B cell (primary cell): ENCODE measurements around the gene ATRNL1. TPM values are rescaled to one million over a fixed set of nuclear protein-coding genes. Genes with fewer than 3 reads are reported as not detected.

ENCODE experiments used
- ATAC-seq: fragments of 200-7000 bp; cut with Tn5 transposase; one replicate; pipeline ENCODE4 v1.10.0; 2021; ENCODE audit warnings: low read depth, mild to moderate bottlenecking, moderate number of reproducible peaks, moderate library complexity
- CTCF ChIA-PET: fragments of 350-600 bp; sonication (Branson Sonifier 250); formaldehyde crosslinking; loops from one replicate; lab custom pipeline; 2021; ENCODE audit warnings: antibody characterized with exemption, inconsistent platforms; lab: Charles Lee
- POLR2A ChIA-PET: fragments of 350-600 bp; sonication (Branson Sonifier 250); formaldehyde crosslinking; loops from one replicate; lab custom pipeline; 2021; ENCODE audit warnings: antibody characterized with exemption; lab: Charles Lee
- DNase-seq: peaks from one replicate; pipeline ENCODE4 v3.0.0; 2013
- H2AFZ ChIP-seq: 2 replicates; pipeline ENCODE4 v1.6.1; 2012; ENCODE audit warnings: mild to moderate bottlenecking, low read depth, low read length; ENCODE audit not compliant: insufficient read depth, poor library complexity, severe bottlenecking
- H3K27ac ChIP-seq, 2 donors: 1 replicate in 1 of 2; 2 replicates in 1 of 2; pipeline ENCODE4 v1.5.1; 2012 to 2013; ENCODE audit warnings: low read length in 2 of 2, mild to moderate bottlenecking in 2 of 2, moderate library complexity in 1 of 2
- H3K27me3 ChIP-seq, 4 experiments: fragments of 200-600 bp in 1 of 4; sonication (generic) in 1 of 4; replicated peaks in 1 of 4; 1 replicate in 2 of 4; 2 replicates in 2 of 4; pipeline versions ENCODE4 v1.6.1 to v1.7.0; 2013 to 2016; ENCODE audit warnings: low read length in 3 of 4, mild to moderate bottlenecking in 2 of 4, mixed read lengths in 1 of 4, moderate library complexity in 1 of 4; ENCODE audit not compliant: insufficient read depth in 4 of 4, control insufficient read depth in 3 of 4; ENCODE audit errors: control extremely low read depth in 1 of 4
- H3K36me3 ChIP-seq, 2 experiments: replicated peaks in 1 of 2; 1 replicate in 1 of 2; 2 replicates in 1 of 2; pipeline versions ENCODE4 v1.6.1 to v1.7.1; 2013; ENCODE audit warnings: low read length in 1 of 2; ENCODE audit not compliant: insufficient read depth in 2 of 2, control insufficient read depth in 1 of 2; ENCODE audit errors: control extremely low read depth in 1 of 2, extremely low read depth in 1 of 2
- H3K4me1 ChIP-seq, 2 donors: fragments of 200-600 bp in 1 of 2; sonication (generic) in 1 of 2; 1 replicate in 1 of 2; 2 replicates in 1 of 2; pipeline versions ENCODE4 v1.5.1 to v1.6.1; 2013 to 2017; ENCODE audit warnings: low read length in 2 of 2; ENCODE audit not compliant: control insufficient read depth in 2 of 2, insufficient read depth in 2 of 2
- H3K4me2 ChIP-seq: replicated peaks from 2 replicates; pipeline ENCODE3; 2012; ENCODE audit warnings: mild to moderate bottlenecking, low read depth, low read length; ENCODE audit not compliant: poor library complexity, severe bottlenecking
- H3K4me3 ChIP-seq, 5 experiments: fragments of 200-600 bp in 1 of 5; sonication (generic) in 1 of 5; 1 replicate in 3 of 5; 2 replicates in 2 of 5; pipeline versions ENCODE4 v1.5.1 to v1.7.0; 2011 to 2016; ENCODE audit warnings: low read length in 4 of 5, mild to moderate bottlenecking in 4 of 5, low read depth in 2 of 5, control low read depth in 1 of 5, moderate library complexity in 1 of 5; ENCODE audit not compliant: insufficient read depth in 1 of 5; ENCODE audit errors: control extremely low read depth in 1 of 5, extremely low read depth in 1 of 5
- H3K79me2 ChIP-seq: fragments of 200-600 bp; sonication (generic); one replicate; pipeline ENCODE4 v1.6.0; 2016; ENCODE audit warnings: low read length; ENCODE audit not compliant: control insufficient read depth, insufficient read depth
- H3K9ac ChIP-seq: fragments of 200-600 bp; sonication (generic); 2 replicates; pipeline ENCODE4 v1.6.1; 2017; ENCODE audit warnings: mild to moderate bottlenecking, low read length, moderate library complexity
- H3K9me3 ChIP-seq, 3 donors: one replicate each; pipeline versions ENCODE4 v1.6.1 to v1.7.1; 2013; ENCODE audit warnings: low read length in 2 of 3; ENCODE audit not compliant: control insufficient read depth in 2 of 3, insufficient read depth in 1 of 3; ENCODE audit errors: control extremely low read depth in 1 of 3
- H4K20me1 ChIP-seq: 2 replicates; pipeline ENCODE4 v1.6.0; 2012; ENCODE audit warnings: mild to moderate bottlenecking, low read length; ENCODE audit not compliant: insufficient read depth, control insufficient read depth, poor library complexity, severe bottlenecking
- H3K27ac Mint-ChIP-seq: one replicate; pipeline ENCODE4 v1.8.0; 2021; ENCODE audit warnings: mixed read lengths
- H3K27me3 Mint-ChIP-seq: one replicate; pipeline ENCODE4 v1.8.0; 2021; ENCODE audit warnings: mixed read lengths
- H3K4me1 Mint-ChIP-seq: one replicate; pipeline ENCODE4 v1.8.0; 2021; ENCODE audit warnings: mixed read lengths
- H3K4me3 Mint-ChIP-seq: one replicate; pipeline ENCODE4 v1.8.0; 2021; ENCODE audit warnings: mixed read lengths
- H3K9me3 Mint-ChIP-seq: one replicate; pipeline ENCODE4 v1.8.0; 2022; ENCODE audit warnings: mixed read lengths; ENCODE audit not compliant: insufficient read depth
- EZH2 ChIP-seq: IDR thresholded peaks from 2 replicates; pipeline ENCODE4 v1.6.1; 2012; ENCODE audit warnings: borderline replicate concordance, low read depth, mild to moderate bottlenecking, moderate library complexity, low read length; ENCODE audit not compliant: insufficient read depth, poor library complexity, severe bottlenecking
- WGBS: methylation state at CpG from one replicate; pipeline ENCODE4 v1.1.5; 2013; ENCODE audit warnings: missing lambda C conversion rate; ENCODE audit not compliant: insufficient coverage; 5-methylcytosine and 5-hydroxymethylcytosine counted together
- intact Hi-C: fragments of 100-400 bp; cut with micrococcal nuclease; formaldehyde crosslinking; loops from one replicate; pipeline ENCODE4 v1.10.0; 2022
- polyA plus RNA-seq: library from polyadenylated mRNA; depleted of rRNA; stranded (reverse); fragments of >200 nt; gene quantifications from 2 replicates; pipeline ENCODE4 v1.2.3, GENCODE V29; 2012
- total RNA-seq, 2 donors: library from RNA; stranded (reverse); fragments of 120-200 nt in 1 of 2; gene quantifications; 1 replicate in 1 of 2; 2 replicates in 1 of 2; pipeline versions ENCODE4 v1.2.3 to v1.2.4, GENCODE V29; 2013 to 2022
- TF ChIP-seq, protein P1 (sequence below): fragments of 200-600 bp; IDR thresholded peaks from one replicate; pipeline ENCODE4 v1.8.0; 2022; ENCODE audit warnings: antibody characterized with exemption, mild to moderate bottlenecking

Gene ATRNL1
- total and polyA plus RNA-seq, 2 donors (not counting 1 experiment from before 2014, with no cell fraction given), result 0.24 to 2.2 TPM

GRCh38 chr10:115653473-115653872, 560.3 kb downstream of the ATRNL1 start:
- WGBS, result 80% methylated on average over 1 of the region's 1 CpG
- Mint-ChIP-seq H3K4me3 (no peak overlapping the region), H3K27ac (no peak overlapping the region), H3K27me3 (no peaks in the 10 kb centered on the region), H3K4me1 (no peaks in the 10 kb centered on the region), H3K9me3 (no peaks in the 10 kb centered on the region)
- Histone ChIP-seq H3K9me3 (no peaks in the 10 kb centered on the region), H3K9ac (no peak overlapping the region), H3K79me2 (no peaks in the 10 kb centered on the region), H3K27ac (no peak overlapping the region), H3K4me3 (no peak overlapping the region), H2AFZ (no peak overlapping the region), H3K27me3 (no peaks in the 10 kb centered on the region), H3K36me3 (no peaks in the 10 kb centered on the region), H4K20me1 (no peaks in the 10 kb centered on the region), H3K4me1 (no peaks in the 10 kb centered on the region), H3K4me2 (no peak overlapping the region)
- ChIA-PET CTCF (interaction anchor here (0.6 kb wide), 1 partner anchor 505 kb away, joined by 5 read pairs; no protein-coding TSS in a partner anchor), POLR2A (no interaction called here)
- intact Hi-C loops, result no loop called here
- ATAC-seq (no peak), DNase-seq (no peak)
- TF ChIP-seq, protein P1, sequence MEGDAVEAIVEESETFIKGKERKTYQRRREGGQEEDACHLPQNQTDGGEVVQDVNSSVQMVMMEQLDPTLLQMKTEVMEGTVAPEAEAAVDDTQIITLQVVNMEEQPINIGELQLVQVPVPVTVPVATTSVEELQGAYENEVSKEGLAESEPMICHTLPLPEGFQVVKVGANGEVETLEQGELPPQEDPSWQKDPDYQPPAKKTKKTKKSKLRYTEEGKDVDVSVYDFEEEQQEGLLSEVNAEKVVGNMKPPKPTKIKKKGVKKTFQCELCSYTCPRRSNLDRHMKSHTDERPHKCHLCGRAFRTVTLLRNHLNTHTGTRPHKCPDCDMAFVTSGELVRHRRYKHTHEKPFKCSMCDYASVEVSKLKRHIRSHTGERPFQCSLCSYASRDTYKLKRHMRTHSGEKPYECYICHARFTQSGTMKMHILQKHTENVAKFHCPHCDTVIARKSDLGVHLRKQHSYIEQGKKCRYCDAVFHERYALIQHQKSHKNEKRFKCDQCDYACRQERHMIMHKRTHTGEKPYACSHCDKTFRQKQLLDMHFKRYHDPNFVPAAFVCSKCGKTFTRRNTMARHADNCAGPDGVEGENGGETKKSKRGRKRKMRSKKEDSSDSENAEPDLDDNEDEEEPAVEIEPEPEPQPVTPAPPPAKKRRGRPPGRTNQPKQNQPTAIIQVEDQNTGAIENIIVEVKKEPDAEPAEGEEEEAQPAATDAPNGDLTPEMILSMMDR, result no peak
- TF ChIP-seq EZH2, result no peak

GRCh38 chr10:115654961-115655360, 561.8 kb downstream of the ATRNL1 start:
- H3K79me2 ChIP-seq, result no peaks in the 10 kb centered on the region
- Mint-ChIP-seq H3K9me3 (no peaks in the 10 kb centered on the region), H3K4me1 (no peaks in the 10 kb centered on the region), H3K27ac (no peak overlapping the region), H3K4me3 (no peak overlapping the region), H3K27me3 (no peaks in the 10 kb centered on the region)
- H2AFZ ChIP-seq, result no peak overlapping the region
- no peaks in the 10 kb centered on the region for H3K36me3 ChIP-seq
- ChIA-PET CTCF (no interaction called here), POLR2A (no interaction called here)
- H3K27me3 ChIP-seq, result no peaks in the 10 kb centered on the region
- H3K4me1 ChIP-seq, result no peaks in the 10 kb centered on the region
- TF ChIP-seq, protein P1, result no peak
- no peak for TF ChIP-seq EZH2
- H3K4me3 ChIP-seq, result no peak overlapping the region
- no peak for ATAC-seq
- H3K9ac ChIP-seq, result no peak overlapping the region
- DNase-seq, result no peak
- no peaks in the 10 kb centered on the region for H4K20me1 ChIP-seq
- WGBS, result no CpG with 5 or more reads among the region's 5 CpGs
- H3K4me2 ChIP-seq, result no peak overlapping the region
- no peaks in the 10 kb centered on the region for H3K9me3 ChIP-seq
- intact Hi-C loops, result no loop called here
- no peak overlapping the region for H3K27ac ChIP-seq
